GM21825 (cell line): ENCODE data around the gene RBM43.
"Not testable (repeated sequence)": the region's sequence is repeated elsewhere in the genome, so short reads cannot be mapped to it uniquely, and the experiment has no call there.

ENCODE experiments used
- ATAC-seq: cut with Tn5 transposase; IDR thresholded peaks from one replicate; pipeline ENCODE4 v1.9.1; 2021; ENCODE audit warnings: mild to moderate bottlenecking, moderate library complexity; ENCODE audit not compliant: unreplicated experiment

Gene RBM43

DNA sequence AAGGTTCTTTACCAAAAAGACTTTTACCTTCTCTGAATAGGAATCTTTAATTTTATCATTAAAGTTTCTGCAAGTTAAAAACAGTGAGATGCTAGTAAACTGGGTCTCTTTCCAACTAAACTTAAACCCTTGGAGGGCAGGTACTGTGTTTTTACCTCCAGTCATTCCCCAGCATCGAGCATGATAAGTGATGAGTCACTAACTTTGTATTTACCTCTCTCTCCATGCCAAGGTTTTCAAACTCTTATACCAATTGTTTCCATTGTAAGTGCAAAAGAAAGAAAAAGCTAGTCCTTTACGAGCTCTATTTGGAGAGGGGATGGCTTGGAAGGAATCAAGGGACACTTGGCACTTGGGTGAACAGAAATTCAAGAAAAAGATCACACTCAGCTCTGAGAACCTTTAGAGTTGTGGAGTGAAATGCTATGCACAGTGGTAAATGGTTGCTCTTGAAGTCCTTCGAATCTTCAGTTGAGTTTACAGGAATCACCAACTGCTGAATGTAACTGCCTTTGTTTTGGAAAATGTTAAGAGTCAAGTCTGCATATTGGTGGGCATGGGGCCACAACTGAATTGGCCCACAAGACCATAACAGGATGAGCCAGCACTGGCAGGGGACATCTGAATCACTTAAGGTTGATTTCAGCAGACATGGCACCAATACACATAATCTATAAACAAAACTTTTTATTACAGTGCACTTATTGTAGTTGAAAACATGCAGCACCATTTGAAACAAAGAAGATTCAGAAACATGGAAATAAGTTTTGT is 8.3 kb upstream of the RBM43 start:
- no peak for ATAC-seq

DNA sequence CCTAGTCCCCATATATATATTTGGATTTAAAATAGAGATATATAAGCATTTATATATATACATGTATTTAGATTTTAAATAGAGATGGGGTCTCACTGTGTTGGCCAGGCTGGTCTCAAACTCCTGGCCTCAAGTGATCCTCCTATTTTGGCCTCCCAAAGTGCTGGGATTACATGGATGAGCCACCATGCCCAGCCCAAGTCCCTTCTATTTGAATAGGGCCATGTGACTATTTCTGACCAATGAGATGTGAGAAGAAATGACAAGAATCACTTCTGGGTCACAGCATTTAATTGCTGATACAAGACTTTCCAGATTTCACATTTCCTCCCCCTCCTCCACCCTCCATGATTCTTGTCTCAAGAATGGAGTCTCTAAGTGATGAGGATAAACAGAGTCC is 6.4 kb upstream of the RBM43 start:
- ATAC-seq, result no peak

- no peak for ATAC-seq
Observed at GRCh38 chr2:151267537-151267936, 5.9 kb upstream of the RBM43 start.

DNA sequence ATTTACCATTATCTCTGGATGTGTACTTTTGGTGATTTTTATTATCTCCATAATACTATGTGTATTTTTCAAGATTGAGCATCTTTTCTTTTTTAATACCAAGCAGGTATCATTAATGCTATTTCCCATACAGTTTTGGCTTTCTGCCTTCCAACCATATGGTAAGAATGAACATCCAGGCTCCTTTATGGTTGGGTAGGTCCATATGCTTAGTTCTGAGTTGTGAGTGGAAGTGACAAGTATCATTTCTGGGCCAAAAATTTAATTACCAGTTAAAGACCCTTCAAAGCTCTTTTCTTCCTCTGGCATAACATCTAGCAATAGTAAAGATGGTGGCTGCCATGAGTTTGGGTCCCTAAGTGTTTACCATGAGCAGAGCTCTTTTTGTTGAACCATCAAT is 4.3 kb upstream of the RBM43 start:
- ATAC-seq, result no peak

- no peak for ATAC-seq
Observed at GRCh38 chr2:151264157-151264825, 2.6 kb upstream of the RBM43 start.

- ATAC-seq, result no peak
Observed at GRCh38 chr2:151262629-151263028, 966 bp upstream of the RBM43 start.

DNA sequence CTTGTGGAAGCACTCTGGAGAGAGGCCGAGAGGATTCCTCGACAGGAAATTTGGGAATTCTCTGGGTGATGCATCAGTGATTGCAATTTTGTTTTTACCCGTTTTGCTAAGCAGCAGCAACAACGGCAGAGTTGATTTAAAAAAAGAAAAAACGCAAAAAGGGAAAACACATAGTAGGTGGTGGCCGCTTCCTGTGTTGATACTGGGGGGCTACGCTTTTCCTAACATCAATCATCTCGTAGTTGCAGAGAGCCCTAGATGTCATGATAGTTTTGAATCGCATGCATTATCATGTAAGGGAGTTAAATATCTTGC is 271 bp upstream of the RBM43 start:
- ATAC-seq, result no peak

- no peak for ATAC-seq
Observed at GRCh38 chr2:151260573-151261230, 961 bp downstream of the RBM43 start.

DNA sequence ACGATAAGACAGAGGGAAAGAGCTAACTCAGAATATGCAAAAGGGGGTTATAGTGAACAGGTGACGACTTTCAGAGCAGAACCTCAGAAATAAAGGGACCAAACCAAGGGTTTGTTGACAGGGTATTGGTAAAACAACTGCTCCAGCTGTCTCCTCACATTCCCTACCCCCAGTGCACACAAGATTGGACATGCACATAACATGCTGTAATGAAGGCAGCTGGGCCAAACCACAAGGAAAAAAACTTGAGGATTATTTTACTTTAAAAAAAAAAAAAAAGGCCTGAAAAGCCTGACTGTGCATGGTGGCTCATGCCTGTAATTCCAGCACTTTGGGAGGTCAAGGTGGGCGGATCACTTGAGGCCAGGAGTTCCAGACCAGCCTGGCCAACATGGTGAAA is 3.5 kb downstream of the RBM43 start:
- no peak for ATAC-seq

DNA sequence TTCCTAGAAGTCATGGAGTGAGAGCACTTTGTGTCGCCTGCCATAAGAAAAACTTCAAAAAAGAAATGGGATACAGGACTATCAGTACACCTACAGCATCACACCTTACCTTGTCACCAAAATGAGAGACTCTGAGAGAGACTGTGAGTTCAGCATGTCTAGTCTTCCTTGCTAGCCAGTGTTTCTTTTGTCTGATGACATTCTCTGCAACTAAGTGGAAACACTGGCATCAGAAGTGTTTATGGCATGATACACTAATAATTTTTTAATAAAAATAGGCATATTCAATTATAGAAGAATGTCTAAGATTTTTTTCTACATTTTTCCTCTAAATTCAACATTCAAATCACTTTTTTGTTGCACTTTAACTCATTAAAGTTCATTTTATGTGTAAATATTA is 9.0 kb downstream of the RBM43 start:
- ATAC-seq, result no peak

DNA sequence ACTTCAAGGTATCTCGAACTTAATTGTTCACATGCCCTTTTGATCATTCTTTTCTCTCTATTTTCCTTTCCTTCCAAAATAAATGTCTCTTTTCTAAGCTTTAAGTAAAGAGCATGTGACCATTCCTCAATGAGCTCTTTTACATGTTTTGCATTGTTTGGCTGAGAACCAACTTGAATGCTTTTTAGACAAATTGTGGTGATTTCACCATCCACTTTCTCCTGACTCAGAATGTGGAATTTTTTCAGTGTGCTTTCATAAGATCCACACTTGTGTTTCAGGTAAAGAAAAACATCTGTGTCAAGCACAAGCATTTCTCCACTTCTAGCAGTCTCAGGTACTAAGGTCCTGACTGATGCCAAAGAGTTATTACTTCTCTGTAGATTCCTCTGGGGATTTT is 10.7 kb downstream of the RBM43 start:
- ATAC-seq, result no peak

GRCh38 chr2:151247432-151247831 is 14.2 kb downstream of the RBM43 start:
- ATAC-seq, result no peak

DNA sequence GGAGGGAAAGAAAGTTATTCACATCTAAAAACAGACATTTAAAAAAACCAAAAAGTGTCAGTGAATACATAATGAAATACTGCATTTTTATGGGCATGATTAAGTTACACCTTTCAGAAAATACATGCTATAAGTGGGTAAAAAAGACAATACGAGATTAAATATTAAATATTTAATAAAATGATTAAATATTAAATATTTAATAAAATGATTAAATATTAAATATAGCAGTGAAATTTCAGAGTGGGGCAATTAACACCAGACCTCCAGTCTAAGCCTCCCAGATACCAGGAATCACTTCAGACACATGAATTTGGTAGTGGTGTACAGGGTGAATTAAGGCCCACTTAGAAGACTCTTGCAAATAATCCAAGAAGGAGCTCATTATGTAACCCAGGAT is 15.5 kb downstream of the RBM43 start:
- ATAC-seq, result no peak

- no peak for ATAC-seq
Observed at GRCh38 chr2:151243468-151243867, 18.2 kb downstream of the RBM43 start.

DNA sequence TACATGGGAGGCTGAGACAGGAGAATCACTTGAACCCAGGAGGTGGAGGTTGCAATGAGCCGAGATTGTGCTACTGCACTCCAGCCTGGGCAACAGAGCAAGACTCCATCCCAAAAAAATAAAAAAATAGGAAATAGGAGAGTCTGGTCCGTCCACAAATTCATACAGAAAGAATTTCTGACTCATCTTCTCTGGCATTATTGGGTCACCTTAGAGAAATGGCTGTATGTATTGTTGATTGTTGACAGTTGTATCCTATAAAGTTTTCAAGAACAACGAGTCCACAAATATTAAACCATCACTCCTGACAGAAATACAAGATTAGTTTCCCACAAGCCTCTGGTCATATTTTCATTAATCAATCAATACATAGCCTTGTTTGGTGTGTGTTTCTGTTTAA is 20.4 kb downstream of the RBM43 start:
- ATAC-seq, result no peak

GRCh38 chr2:151240433-151240832 is 21.2 kb downstream of the RBM43 start:
- ATAC-seq, result no peak

DNA sequence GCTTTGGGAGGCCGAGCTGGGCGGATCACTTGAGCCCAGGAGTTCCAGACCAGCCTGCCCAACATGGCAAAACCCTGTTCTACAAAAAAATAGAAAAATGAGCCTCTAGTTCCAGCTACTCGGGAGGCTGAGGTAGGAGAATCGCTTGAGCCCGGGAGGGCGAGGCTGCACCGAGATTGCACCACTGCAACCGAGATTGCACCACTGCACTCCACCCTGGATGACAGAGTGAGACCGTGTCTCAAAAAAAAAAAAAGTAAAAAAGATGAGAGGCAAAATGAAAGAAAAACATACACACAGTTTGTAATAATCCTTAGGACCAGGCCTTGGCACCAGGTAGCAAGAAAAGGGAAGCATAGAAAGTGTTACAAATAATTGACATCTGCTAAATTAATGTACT is 22.0 kb downstream of the RBM43 start:
- ATAC-seq, result no peak

DNA sequence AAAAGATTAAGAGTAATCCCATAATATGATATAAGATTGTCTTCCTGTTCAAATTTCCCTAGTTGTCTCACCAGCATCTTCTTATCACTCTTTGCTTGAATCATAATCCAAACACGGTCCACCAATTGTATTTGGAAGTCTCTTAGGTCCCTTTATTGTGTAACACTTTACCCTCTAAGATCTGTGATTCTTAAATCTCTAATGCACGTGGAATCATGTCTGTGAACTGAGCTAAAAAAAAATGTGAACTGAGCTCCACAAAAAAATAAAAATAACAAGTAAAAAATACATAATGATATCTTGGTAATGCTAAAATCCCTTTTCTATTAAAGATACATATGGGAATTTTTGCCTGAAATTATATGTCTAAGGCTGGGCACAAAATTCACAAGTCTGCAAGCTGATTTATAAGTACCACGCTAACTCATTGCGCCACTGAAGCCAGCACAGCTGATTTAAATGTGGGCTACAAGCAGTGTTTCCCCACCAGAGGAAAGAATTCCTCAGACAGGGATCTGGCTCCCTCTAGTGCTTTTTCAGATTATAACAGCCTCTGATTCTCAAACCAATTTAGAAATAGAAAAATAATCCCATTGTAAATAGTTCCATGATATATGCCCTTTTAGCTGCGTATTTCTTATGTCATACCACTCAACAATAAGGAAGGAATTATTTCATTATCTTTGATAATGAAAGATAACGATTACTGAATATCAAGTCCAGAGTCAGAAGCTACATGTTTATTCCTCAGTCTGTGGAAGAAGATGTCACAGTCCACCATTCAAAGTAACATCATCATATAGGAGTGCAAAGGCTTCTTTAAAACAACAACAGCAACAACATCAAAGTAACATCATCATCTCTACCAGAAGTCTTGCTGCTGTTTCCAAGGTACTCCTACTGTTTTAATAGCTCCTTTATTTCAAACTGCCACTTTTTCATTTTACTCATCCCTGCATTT is 22.9 kb downstream of the RBM43 start:
- ATAC-seq, result peak; percentile 68

GRCh38 chr2:151237422-151238025 is 24.1 kb downstream of the RBM43 start:
- ATAC-seq, result no peak

DNA sequence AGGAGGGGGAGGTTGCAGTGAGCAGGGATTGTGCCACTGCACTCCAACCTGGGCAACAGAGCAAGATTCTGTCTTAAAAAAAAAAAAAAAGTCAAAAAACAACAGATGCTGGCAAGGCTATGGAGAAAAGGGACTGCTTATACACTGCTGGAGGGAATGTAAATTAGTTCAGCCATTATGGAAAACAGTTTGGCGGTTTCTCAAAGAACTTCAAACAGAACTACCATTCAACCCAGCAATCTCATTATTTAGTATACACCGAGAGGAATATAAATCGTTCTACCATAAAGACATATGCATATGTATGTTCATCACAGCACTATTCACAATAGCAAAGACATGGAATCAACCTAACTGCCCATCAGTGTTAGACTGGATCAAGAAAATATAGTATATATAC is 27.9 kb downstream of the RBM43 start:
- ATAC-seq, result not testable (repeated sequence)

GRCh38 chr2:151233288-151233687 is 28.4 kb downstream of the RBM43 start:
- ATAC-seq, result not testable (repeated sequence)
